HG03457 (cell line): ENCODE measurements around the gene RCL1.

Experiments
- ATAC-seq: cut with Tn5 transposase; IDR thresholded peaks from one replicate; pipeline ENCODE4 v1.9.1; 2021; ENCODE audit warnings: moderate number of reproducible peaks; ENCODE audit not compliant: unreplicated experiment

RCL1 gene

DNA sequence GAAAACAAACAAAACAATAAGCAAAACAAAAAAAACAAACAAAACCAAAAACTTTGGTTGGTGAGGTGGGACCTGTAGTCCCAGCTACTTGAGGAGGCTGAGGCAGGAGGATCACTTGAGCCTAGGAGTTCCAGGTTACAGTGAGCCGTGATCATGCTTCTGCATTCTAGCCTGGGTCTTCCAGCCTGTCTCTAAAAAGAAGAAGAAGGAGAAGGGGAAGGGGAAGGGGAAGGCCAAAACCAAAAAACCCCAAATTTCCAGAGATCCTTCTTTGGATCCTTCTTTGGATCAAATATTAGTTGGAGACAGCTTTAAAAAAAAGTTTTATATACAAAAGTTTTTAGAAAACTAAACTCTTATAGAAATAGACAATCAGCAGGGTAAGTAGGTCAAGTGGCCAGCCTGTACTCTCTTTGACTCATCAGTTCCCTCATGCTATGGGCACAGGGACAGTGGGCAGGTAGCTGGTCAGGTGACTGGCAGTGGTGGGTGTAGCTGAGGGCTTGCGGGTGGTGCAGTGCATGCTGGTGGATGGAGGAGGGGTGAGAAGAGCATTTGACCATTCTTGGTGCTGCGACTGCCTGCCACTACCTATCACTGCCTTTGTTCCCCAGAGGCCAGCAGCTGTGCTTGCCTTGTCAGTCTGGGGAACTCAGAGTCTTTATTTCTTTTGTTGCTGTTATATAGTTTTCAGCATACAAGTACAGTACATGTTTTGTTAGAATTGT lies 12.6 kb downstream of the RCL1 start:
- ATAC-seq = no peak

DNA sequence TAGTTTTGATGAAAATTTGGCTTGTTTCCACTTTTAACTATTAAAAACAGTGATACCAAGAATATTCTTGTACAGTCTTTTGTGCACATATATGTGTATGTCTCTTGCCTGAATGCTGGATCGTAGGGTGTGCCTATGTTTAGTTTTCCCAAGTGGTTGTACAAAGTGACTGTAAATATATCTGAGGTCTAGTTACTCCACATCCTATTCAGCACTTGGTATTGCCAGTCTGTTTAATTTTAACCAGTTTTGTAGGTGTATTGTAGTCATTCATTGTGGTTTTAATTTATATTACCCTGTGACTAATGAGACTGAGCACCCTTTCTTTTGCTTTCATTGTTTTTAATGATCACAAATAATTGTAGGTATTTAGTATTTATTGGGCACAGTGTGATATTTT lies 17.8 kb downstream of the RCL1 start:
- ATAC-seq = no peak

DNA sequence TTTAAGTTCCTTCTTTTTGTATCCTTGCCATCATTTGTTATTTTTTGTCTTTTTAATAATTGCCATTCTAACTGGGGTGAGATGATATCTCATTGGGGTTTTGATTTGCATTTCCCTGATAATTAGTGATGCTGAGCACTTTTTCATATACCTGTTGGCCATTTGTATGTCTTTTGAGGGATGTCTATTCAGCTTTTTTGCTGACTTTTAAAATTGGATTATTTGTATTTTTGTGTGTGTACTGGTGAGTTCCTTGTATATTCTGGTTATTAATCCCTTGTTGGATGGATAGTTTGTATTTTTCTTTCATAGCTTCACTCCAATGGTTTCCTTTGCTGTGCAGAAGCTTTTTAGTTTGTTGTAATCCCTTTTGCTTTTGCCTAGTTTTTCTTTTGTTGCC lies 19.1 kb downstream of the RCL1 start:
- ATAC-seq = no peak

DNA sequence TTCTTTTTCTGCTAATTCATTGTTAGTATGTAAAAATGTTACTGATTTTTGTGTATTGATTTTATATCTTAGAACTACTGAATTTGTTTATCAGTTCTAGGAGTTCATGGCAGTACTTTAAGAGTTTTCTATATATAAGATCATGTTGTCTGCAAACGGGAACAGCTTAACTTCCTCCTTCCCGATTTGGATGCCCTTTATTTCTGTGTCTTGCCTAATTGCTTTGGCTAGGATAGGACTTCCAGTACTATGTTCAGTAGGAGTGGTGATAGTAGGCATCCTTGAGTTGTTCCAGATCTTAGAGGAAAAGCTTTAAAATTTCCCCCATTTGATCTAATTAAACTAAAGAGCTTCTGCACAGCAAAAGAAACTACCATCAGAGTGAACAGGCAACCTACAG lies 20.1 kb downstream of the RCL1 start:
- no peak for ATAC-seq

DNA sequence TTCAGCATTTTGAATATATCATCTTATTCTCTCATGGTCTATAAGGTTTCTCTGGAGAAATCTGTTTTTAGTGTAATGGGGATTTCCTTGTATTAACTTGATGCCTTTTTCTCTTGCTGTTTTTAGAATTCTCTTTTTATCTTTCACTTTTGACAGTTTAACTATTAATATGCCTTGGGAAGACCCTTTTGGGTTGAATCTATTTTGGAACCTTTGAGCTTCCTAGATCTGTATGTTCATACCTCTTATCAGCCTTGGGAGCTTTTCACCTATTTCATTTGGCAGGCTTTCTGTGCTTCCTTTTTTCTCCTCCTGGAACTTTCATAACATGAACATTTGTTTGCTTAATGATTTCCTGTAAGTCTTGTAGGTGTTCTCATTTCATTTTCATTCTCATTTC lies 22.2 kb downstream of the RCL1 start:
- peak; percentile 59 for ATAC-seq

DNA sequence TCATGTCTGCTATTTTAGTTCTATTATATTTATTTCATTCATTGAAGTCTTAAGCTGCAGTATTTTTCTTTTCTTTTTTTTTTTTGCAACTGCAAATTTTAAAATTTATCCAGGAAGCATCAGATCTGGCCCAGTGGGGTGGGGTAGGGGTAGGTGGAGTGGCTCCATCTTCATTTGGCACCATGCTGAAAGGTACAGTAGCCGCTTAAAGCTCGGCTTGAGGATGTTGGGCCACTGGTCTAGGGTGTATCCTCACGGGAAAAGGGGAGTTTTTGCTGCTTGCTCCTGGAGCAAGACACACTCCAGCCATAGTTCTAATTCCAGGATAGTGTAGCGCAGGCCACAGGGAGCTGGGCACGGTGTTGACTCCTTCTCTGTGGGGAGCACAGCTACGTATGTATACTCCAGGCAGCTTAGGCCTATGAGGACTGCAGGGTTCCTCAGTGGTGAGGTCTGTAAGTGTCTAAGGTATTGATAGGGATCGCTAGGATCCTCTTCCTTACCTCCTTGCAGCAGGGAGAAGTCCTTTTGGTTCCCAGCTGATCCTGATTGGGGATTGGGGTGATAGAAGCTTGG lies 22.7 kb downstream of the RCL1 start:
- ATAC-seq = peak; percentile 12

DNA sequence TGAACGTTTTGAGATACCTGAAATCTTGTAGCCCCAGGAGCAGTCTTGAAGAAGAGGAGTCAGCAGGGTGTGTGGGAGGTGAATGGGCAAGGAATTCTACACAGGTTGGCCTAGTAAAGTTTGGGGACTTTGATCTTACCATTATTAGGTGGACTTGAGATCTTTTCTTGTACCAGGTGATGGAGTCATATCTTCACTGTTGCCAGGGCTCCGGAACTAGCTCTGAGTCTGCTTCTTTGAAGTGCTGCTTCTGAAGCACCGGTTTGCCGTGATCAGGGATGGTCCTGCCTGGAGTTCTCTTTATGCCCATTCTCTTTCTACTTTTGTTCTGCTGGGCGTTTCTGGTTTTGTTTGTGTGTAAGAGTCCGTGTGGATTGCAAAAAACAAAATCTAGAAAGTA lies 27.4 kb downstream of the RCL1 start:
- no peak for ATAC-seq

DNA sequence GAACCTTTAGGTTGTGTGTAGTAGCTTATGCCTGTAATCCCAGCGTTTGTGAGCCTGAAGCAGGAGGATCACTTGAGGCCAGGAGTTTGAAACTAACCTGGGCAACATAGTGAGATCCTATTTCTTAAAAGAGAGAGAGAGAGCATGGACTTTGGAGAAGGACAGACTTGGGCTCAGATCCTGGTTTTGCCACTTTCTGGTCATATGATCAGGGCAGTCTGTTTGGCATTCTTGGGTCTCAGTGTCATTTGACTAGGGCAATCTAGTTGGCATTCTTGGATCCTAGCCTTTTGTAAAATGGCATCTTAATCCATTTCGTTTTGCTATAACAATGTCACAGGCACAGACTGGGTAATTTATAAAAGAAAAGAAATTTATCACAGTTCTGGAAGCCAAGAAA lies 28.4 kb downstream of the RCL1 start:
- no peak for ATAC-seq

DNA sequence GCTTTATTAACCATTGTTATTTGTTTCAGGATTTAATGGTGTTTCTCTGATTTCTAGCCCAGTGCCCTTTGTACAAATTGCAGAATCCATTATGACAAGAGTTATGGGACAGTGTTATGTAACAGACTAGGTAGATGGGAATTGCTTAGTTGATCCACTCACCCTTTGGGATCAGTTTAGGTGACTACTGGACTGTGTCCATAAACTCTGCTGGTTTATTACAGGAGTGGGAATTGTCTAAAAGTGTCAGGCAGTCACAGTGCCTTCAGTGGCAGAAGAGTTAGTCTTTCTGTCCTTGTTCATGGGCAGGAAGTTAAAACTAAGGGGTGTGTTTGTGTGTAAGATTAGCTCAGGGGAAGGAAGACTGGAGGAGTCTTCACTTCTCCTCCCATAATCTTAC lies 29.3 kb downstream of the RCL1 start:
- ATAC-seq = no peak

DNA sequence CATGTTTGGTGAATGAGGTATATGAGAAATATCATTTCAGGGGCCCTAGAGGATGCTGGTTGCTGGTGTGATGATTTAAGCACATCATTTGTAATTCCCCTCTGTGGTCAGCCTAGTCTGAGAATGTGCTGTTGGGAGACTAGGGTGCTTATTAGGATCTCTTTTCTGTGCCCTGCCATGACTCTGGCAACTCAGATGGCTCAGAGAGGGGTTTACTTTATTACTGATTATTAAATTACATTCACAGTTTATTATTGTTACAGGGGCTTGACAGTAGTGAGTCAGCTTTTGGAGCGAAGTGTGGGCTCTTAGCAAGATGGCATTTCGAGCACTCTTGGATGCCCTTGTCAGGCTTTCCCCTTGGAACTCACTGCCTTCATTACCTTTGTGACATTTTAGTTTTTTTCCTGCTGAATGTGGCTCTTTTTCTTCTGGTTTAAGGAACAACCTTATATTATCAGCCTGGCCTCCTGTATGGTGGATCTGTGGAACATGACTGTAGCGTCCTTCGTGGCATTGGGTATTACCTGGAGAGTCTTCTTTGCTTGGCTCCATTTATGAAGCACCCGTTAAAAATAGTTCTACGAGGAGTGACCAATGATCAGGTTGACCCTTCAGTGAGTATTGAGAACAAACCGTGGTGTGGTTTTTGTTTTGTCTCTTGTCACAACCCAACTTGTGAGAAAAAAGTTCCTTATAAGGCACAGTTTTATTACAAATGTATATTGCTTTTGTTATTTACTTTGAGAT lies 33.8 kb downstream of the RCL1 start:
- no peak for ATAC-seq

DNA sequence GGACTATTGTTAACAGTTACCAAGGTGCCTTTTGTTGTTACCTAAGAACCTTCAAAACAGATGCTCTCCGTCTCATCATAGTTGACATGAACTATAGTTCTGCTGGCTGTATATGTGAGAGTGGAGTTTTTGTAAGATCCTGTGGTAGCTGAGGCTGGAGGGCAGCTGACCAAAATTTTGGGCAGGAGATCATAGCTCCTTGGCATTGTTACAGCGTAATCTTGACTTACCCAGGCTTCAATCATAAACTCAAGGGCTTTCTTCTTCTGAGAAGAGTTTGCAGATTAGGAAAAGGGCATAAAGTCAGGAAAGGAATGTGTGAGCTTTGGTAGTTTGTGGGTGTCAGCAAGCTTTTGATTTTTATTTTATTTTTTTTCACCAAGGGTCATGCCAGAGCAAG lies 34.5 kb downstream of the RCL1 start:
- no peak for ATAC-seq

DNA sequence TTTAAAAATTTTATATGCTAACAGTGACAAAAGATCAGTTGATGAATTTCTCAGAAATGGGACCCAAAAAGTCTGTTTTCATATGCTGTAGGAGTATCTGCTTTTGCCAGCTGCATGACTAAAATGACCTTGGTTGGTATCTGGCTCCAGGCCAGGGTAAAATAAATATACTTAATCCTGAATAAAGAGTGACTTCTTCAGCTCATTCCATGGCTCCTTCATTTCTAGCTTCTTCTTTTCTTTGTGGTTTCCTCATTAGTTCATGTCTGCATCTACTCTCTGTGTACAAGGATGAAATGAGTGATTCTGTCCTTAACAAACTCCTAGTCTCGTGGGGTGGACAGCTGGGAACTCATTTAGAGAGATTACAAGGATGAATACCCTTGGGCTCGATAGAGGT lies 36.0 kb downstream of the RCL1 start:
- ATAC-seq = no peak

DNA sequence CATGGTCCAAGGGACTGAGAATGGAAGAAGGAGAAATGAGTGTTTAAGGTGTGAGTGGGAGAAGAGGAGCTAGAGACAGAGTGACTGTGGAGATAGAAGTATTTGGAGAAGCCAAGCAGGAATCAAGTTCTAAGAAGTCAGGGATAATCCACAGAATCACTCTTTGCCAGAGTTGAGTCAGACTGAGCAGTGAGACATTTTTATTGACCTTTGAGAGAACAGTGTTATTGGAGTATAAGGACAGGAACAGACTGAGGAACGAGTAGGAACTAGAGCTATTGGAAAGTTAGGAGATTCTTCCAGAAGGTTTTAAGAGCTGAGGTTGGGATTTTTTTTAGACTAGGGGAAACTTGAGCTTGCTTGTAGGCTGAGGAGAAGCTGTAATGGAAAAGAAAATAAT lies 37.2 kb downstream of the RCL1 start:
- ATAC-seq = no peak

DNA sequence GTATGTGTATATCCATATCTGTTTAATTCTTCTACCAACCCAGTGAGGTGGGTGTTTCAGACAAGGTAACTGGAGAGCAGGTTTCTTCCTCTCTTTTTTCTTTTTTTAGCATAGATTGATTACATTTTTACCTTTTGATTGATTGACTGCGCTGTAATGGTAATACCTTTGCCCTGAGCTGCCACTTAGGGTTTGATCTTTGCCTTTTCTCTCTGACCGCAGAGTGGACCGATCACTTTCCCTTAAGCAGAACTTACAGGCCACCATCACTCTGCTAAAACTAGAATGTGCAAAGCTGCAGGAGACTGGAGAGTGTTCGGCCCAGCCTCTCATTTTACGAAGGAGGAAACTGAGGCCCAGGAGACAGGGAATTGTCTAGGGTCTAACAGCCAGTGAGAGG lies 38.0 kb downstream of the RCL1 start:
- no peak for ATAC-seq

DNA sequence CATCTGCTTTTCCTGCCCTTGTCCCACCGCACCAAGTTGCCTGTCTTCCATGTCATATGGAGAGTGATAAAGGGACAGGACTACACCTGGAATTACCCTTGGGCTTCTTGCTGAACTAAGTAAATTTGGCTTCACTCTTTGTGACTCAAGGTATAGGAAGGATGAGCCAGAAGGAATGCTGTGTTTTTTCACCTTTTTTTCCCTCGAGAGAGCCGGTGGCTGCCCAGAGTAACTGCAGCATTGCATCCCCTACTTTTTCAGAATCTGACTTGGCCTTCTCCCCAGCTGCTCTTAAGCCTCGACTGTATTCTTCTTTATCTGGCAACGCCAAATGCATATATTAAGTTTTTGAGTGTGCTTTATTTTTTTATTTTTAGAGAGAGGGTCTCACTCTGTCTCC lies 38.4 kb downstream of the RCL1 start:
- no peak for ATAC-seq

DNA sequence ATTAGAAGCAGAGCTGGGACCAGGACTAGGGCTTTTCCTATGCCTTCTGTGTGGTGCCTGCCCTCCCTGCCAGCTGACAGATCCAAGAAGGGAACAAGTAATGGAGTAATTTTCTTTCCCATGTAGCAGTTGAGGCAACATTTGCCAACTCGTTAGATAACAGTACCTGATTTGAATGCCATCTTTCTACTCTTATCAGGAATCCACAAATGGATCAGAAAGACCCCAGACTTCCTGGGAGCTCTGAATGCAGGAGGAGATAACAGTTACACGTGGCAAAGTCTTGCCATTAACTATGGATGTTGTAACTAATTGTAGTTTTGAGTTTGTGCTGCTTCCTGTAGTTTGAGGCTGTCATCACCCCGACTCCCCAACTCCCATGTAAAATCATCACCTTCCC lies 39.2 kb downstream of the RCL1 start:
- ATAC-seq = no peak

DNA sequence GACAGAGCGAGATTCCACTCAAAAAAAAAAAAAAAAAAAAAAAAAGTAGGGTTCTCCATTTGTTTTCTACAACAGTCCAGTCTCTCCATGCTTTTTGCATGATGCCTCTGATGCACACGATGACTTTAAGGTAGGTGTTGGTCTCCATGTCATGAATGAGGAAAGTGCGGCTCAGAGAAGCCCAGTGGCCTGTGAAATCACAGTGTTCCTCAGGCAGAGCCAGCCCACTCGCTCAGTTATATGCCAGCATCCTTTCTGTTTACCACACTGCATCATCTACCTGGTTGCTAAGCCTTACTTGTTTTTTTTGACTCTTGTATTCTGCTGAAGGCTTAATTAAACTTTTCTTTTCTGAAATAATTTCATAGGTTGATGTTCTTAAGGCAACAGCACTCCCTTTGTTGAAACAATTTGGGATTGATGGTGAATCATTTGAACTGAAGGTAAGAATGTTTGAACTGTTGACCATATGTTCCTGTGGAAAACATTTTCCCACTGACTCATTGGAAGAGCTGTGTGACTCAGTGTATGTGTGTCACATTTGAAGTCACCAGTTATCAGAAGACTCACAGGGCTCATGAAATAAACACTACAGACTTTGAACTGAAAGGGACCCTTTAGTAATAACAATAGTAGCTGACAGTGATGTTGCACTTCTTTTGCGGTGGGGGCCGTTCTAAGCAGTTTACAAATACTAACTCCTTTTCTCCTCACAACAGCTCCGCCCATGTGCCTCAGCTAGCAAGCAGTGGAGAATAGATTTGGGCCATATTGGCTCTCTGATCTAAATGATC lies 40.2 kb downstream of the RCL1 start:
- no peak for ATAC-seq

DNA sequence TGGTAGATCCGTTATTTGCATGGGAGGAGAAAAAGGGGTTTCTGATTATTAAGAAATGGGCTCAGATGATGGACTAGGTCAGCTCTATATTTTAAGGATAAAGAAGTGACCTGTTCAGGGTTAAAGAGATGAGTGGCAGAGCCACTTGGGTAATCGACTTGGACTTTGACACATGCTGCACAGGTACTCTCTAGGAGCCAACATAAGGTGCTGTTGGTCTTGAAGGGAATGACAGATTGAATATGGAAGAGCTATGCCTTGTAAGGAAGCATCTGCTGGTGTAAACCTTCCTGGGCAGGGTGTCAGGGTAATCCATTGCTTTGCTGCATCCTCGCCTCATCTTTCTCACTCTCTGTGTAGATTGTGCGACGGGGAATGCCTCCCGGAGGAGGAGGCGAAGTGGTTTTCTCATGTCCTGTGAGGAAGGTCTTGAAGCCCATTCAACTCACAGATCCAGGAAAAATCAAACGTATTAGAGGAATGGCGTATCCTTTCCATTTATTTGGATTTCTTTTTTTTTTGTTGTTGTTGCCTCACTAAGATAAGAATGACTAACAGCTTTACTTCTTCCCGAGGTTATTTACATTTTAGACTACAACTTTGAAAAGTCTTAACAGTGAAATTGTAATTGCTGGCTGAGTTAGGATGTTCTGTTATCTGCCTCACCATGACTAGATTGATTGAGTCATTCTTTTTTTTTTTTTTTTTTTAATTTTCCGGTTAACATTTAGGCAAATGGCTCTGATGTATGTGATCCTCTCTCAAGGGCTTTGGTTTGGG lies 41.2 kb downstream of the RCL1 start:
- no peak for ATAC-seq

DNA sequence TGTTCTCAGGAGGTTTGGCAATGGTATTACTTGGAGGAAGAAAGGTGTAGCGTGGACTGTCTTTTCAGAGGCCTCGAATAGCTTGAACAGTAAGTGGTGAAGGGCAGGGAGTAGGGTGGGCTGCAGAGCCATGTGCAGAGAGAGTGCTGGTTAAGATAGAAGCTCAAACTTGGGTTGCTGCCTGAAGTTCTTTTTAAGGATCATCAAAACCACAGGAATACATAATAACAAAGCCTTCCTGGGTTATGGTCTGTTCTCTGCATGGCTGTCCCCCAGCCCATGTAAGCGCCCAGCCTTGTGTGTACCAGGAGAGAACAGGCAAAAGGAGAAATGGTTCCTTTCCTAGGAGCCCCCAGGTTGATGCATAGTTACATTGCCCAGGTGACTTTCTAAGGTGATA lies 43.9 kb downstream of the RCL1 start:
- no peak for ATAC-seq

DNA sequence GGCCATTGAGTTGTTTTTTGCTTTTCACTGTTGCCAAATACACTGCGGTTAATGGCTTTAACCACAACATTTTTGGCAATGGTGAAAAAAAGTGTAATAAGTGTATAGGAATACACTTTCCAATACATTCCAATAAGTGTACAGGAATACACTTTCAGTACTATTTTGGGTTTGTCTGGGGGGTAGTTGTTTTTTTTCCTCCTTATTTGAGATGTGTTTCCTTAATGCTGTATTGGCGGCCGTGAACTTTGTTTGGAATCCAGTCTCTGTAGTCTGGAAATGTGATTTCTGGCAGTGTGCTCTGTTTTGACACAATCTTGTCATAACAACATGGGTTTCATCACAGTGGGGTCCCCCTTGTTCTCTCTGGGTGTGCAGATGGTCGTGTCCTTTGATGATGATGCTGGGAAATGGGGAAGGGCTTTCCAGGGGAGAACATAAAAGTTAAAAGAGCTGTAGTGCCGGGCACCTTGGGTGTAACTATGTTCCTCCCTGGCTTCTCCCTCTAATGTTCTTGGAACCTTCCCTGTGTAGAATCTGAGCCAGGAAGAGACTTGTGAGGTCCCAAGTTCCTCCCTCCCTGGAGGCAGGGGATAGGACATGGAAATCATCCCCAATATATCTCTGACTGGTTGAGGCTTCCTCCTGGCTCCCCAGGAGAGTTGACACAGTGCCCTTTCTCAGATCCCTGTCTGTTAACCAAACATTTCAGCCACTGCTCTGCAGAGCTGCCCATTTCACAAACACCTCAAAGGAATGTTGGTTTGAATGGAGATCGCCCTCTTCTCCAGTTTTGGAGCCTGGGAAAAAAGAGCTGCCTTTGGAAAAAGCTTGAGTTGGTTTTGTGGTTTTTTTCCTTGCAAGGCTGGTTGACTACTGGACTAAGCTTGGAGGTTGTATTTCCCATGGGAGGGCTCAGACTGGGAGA lies 44.8 kb downstream of the RCL1 start:
- ATAC-seq = no peak
